ENCODE measurements around the gene GAS7. TPM values are rescaled to one million over a fixed set of nuclear protein-coding genes. Genes with fewer than 3 reads are reported as not detected.

Gene GAS7
- total RNA-seq, 2 experiments from 2014 or later: 0.27 to 0.44 TPM

GRCh38 chr17:9999919-10000695, 198.3 kb downstream of the GAS7 start:
- Mint-ChIP-seq H3K4me3 (no peak overlapping the region), H3K4me1 (no peaks in the 10 kb centered on the region), H3K27ac (no peak overlapping the region), H3K36me3 (ENCODE audit: low read depth) (no peaks in the 10 kb centered on the region), H3K9me3 (peaks cover 4% of the 10 kb centered on the region), H3K27me3 (no peaks in the 10 kb centered on the region)
- ChIA-PET POLR2A (no interaction called here), CTCF (no interaction called here)
- no peak for DNase-seq

- CTCF ChIA-PET: interaction anchor here (1.8 kb wide), 1 partner anchor 11 kb away, joined by 4 read pairs; no protein-coding TSS in a partner anchor
- POLR2A ChIA-PET: no interaction called here
- no peaks in the 10 kb centered on the region for H3K36me3 Mint-ChIP-seq (ENCODE audit: low read depth)
- DNase-seq: no peak
- H3K4me1 Mint-ChIP-seq: no peaks in the 10 kb centered on the region
- H3K27ac Mint-ChIP-seq: no peak overlapping the region
- no peak overlapping the region for H3K4me3 Mint-ChIP-seq
- no peaks in the 10 kb centered on the region for H3K27me3 Mint-ChIP-seq
- peaks cover 3% of the 10 kb centered on the region for H3K9me3 Mint-ChIP-seq
Measured at GRCh38 chr17:9998060-9998459, 200.3 kb downstream of the GAS7 start.

GRCh38 chr17:9994761-9995160, 203.6 kb downstream of the GAS7 start:
- Mint-ChIP-seq H3K4me1 (no peaks in the 10 kb centered on the region), H3K27me3 (no peaks in the 10 kb centered on the region), H3K9me3 (peaks cover 2% of the 10 kb centered on the region), H3K4me3 (no peak overlapping the region), H3K27ac (no peak overlapping the region), H3K36me3 (ENCODE audit: low read depth) (no peaks in the 10 kb centered on the region)
- POLR2A ChIA-PET: no interaction called here
- CTCF ChIA-PET: no interaction called here
- no peak for DNase-seq

- no peak for DNase-seq
- Mint-ChIP-seq H3K4me1 (no peaks in the 10 kb centered on the region), H3K27me3 (no peaks in the 10 kb centered on the region), H3K36me3 (ENCODE audit: low read depth) (no peaks in the 10 kb centered on the region), H3K9me3 (peaks cover 2% of the 10 kb centered on the region), H3K4me3 (no peak overlapping the region), H3K27ac (no peak overlapping the region)
- POLR2A ChIA-PET: no interaction called here
- CTCF ChIA-PET: no interaction called here
Measured at GRCh38 chr17:9991796-9992195, 206.6 kb downstream of the GAS7 start.

GRCh38 chr17:9991351-9991750, 207.1 kb downstream of the GAS7 start:
- Mint-ChIP-seq H3K36me3 (ENCODE audit: low read depth) (no peaks in the 10 kb centered on the region), H3K9me3 (peaks cover 2% of the 10 kb centered on the region), H3K4me3 (no peak overlapping the region), H3K4me1 (no peaks in the 10 kb centered on the region), H3K27me3 (no peaks in the 10 kb centered on the region), H3K27ac (no peak overlapping the region)
- CTCF ChIA-PET: no interaction called here
- POLR2A ChIA-PET: no interaction called here
- no peak for DNase-seq

- POLR2A ChIA-PET: no interaction called here
- no peaks in the 10 kb centered on the region for H3K36me3 Mint-ChIP-seq (ENCODE audit: low read depth)
- no peaks in the 10 kb centered on the region for H3K27me3 Mint-ChIP-seq
- H3K27ac Mint-ChIP-seq: no peak overlapping the region
- H3K4me3 Mint-ChIP-seq: no peak overlapping the region
- no peaks in the 10 kb centered on the region for H3K4me1 Mint-ChIP-seq
- CTCF ChIA-PET: no interaction called here
- DNase-seq: peak; percentile 22
- peaks cover 2% of the 10 kb centered on the region for H3K9me3 Mint-ChIP-seq
Measured at GRCh38 chr17:9987779-9988585, 210.4 kb downstream of the GAS7 start.

GRCh38 chr17:9986754-9987382, 211.5 kb downstream of the GAS7 start:
- no peaks in the 10 kb centered on the region for H3K27me3 Mint-ChIP-seq
- H3K4me1 Mint-ChIP-seq: no peaks in the 10 kb centered on the region
- DNase-seq: no peak
- no peaks in the 10 kb centered on the region for H3K36me3 Mint-ChIP-seq (ENCODE audit: low read depth)
- H3K27ac Mint-ChIP-seq: no peak overlapping the region
- no peaks in the 10 kb centered on the region for H3K9me3 Mint-ChIP-seq
- CTCF ChIA-PET: interaction anchor here (1.1 kb wide), 1 partner anchor 11 kb away, joined by 4 read pairs; no protein-coding TSS in a partner anchor
- POLR2A ChIA-PET: no interaction called here
- H3K4me3 Mint-ChIP-seq: no peak overlapping the region

- Mint-ChIP-seq H3K9me3 (no peaks in the 10 kb centered on the region), H3K36me3 (ENCODE audit: low read depth) (no peaks in the 10 kb centered on the region), H3K4me3 (no peak overlapping the region), H3K27ac (no peak overlapping the region), H3K27me3 (no peaks in the 10 kb centered on the region), H3K4me1 (no peaks in the 10 kb centered on the region)
- DNase-seq: no peak
- POLR2A ChIA-PET: no interaction called here
- CTCF ChIA-PET: no interaction called here
Measured at GRCh38 chr17:9985646-9986045, 212.8 kb downstream of the GAS7 start.

- Mint-ChIP-seq H3K27ac (no peak overlapping the region), H3K27me3 (no peaks in the 10 kb centered on the region), H3K36me3 (ENCODE audit: low read depth) (no peaks in the 10 kb centered on the region), H3K4me1 (no peaks in the 10 kb centered on the region), H3K9me3 (no peaks in the 10 kb centered on the region), H3K4me3 (no peak overlapping the region)
- POLR2A ChIA-PET: no interaction called here
- CTCF ChIA-PET: no interaction called here
- DNase-seq: no peak
Measured at GRCh38 chr17:9984768-9985167, 213.6 kb downstream of the GAS7 start.

GRCh38 chr17:9982159-9982558, 216.2 kb downstream of the GAS7 start:
- ChIA-PET CTCF (no interaction called here), POLR2A (no interaction called here)

GRCh38 chr17:9981344-9981915, 217.0 kb downstream of the GAS7 start:
- POLR2A ChIA-PET: no interaction called here
- no peaks in the 10 kb centered on the region for H3K9me3 Mint-ChIP-seq
- H3K4me1 Mint-ChIP-seq: no peaks in the 10 kb centered on the region
- no peaks in the 10 kb centered on the region for H3K36me3 Mint-ChIP-seq (ENCODE audit: low read depth)
- H3K27me3 Mint-ChIP-seq: no peaks in the 10 kb centered on the region
- no peak overlapping the region for H3K27ac Mint-ChIP-seq
- no peak for DNase-seq
- CTCF ChIA-PET: no interaction called here
- no peak overlapping the region for H3K4me3 Mint-ChIP-seq

More at GRCh38 chr17:9982159-9982558, 216.2 kb downstream of the GAS7 start:
- Mint-ChIP-seq H3K27ac (no peak overlapping the region), H3K36me3 (ENCODE audit: low read depth) (no peaks in the 10 kb centered on the region), H3K4me3 (no peak overlapping the region), H3K27me3 (no peaks in the 10 kb centered on the region), H3K4me1 (no peaks in the 10 kb centered on the region), H3K9me3 (no peaks in the 10 kb centered on the region)
- DNase-seq: no peak

GRCh38 chr17:9979463-9979995, 218.9 kb downstream of the GAS7 start:
- H3K9me3 Mint-ChIP-seq: no peaks in the 10 kb centered on the region

GRCh38 chr17:9977180-9977575, 221.2 kb downstream of the GAS7 start:
- no peaks in the 10 kb centered on the region for H3K27me3 Mint-ChIP-seq
- H3K36me3 Mint-ChIP-seq (ENCODE audit: low read depth): no peaks in the 10 kb centered on the region
- H3K9me3 Mint-ChIP-seq: no peaks in the 10 kb centered on the region
- no peak for DNase-seq
- ChIA-PET CTCF (no interaction called here), POLR2A (no interaction called here)
- H3K4me1 Mint-ChIP-seq: no peaks in the 10 kb centered on the region
- H3K27ac Mint-ChIP-seq: no peak overlapping the region
- no peak overlapping the region for H3K4me3 Mint-ChIP-seq

More at GRCh38 chr17:9979463-9979995, 218.9 kb downstream of the GAS7 start:
- CTCF ChIA-PET: no interaction called here
- POLR2A ChIA-PET: no interaction called here
- Mint-ChIP-seq H3K4me1 (no peaks in the 10 kb centered on the region), H3K4me3 (no peak overlapping the region), H3K27ac (no peak overlapping the region), H3K36me3 (ENCODE audit: low read depth) (no peaks in the 10 kb centered on the region), H3K27me3 (no peaks in the 10 kb centered on the region)
- DNase-seq: no peak
